NCI-H146 (cell line): Measurements from ENCODE around the gene MACF1.
"Not testable (repeated sequence)": the region's sequence is repeated elsewhere in the genome, so short reads cannot be mapped to it uniquely, and the experiment has no call there.

Experiments
- DNase-seq: peaks from one replicate; lab custom pipeline; 2025; lab: John Stamatoyannopoulos, UW

Gene MACF1

GRCh38 chr1:39462074-39462473 lies 257.6 kb downstream of the MACF1 start:
- no peak for DNase-seq

GRCh38 chr1:39466413-39467107 lies 262.1 kb downstream of the MACF1 start:
- no peak for DNase-seq

- DNase-seq = not testable (repeated sequence)
Observed at GRCh38 chr1:39467108-39467720, 262.7 kb downstream of the MACF1 start.

GRCh38 chr1:39469150-39469549 lies 264.7 kb downstream of the MACF1 start:
- no peak for DNase-seq

- no peak for DNase-seq
Observed at GRCh38 chr1:39470040-39470439, 265.5 kb downstream of the MACF1 start.

GRCh38 chr1:39472826-39473225 lies 268.3 kb downstream of the MACF1 start:
- DNase-seq = no peak

- no peak for DNase-seq
Observed at GRCh38 chr1:39473324-39473723, 268.8 kb downstream of the MACF1 start.

GRCh38 chr1:39474810-39475209 lies 270.3 kb downstream of the MACF1 start:
- no peak for DNase-seq

GRCh38 chr1:39475551-39475950 lies 271.1 kb downstream of the MACF1 start:
- not testable (repeated sequence) for DNase-seq

GRCh38 chr1:39478126-39478915 lies 273.8 kb downstream of the MACF1 start:
- no peak for DNase-seq

- no peak for DNase-seq
Observed at GRCh38 chr1:39481289-39481688, 276.8 kb downstream of the MACF1 start.

GRCh38 chr1:39483276-39483675 lies 278.8 kb downstream of the MACF1 start:
- DNase-seq = no peak

- DNase-seq = no peak
Observed at GRCh38 chr1:39484564-39484963, 280.1 kb downstream of the MACF1 start.

GRCh38 chr1:39485046-39485803 lies 280.7 kb downstream of the MACF1 start:
- DNase-seq = no peak

- DNase-seq = no peak
Observed at GRCh38 chr1:39488012-39488545, 283.6 kb downstream of the MACF1 start.

GRCh38 chr1:39488793-39489566 lies 284.5 kb downstream of the MACF1 start:
- no peak for DNase-seq

GRCh38 chr1:39489567-39490239 lies 285.2 kb downstream of the MACF1 start:
- DNase-seq = no peak

GRCh38 chr1:39490596-39491145 lies 286.2 kb downstream of the MACF1 start:
- peak; percentile 49 for DNase-seq

GRCh38 chr1:39491146-39491921 lies 286.8 kb downstream of the MACF1 start, which contains the start of gene BMP8A:
Gene BMP8A (plus strand): TSS chr1:39491636. CDS start chr1:39491992, 356 bp downstream.
- DNase-seq = peak; percentile 85
